H9 (cell line): Measurements from ENCODE around the gene L3MBTL4. TPM values are rescaled to one million over a fixed set of nuclear protein-coding genes. Genes with fewer than 3 reads are reported as not detected.

Source experiments
- DNase-seq: peaks from one replicate; pipeline ENCODE4 v3.0.0-alpha.2; 2017
- H2AFZ ChIP-seq: one replicate; pipeline ENCODE4 v1.6.1; 2013; ENCODE audit warnings: mild to moderate bottlenecking, low read length, control low read depth, moderate library complexity
- H2AK5ac ChIP-seq: 2 replicates; pipeline ENCODE4 v1.6.1; 2013; ENCODE audit warnings: low read length, control low read depth, mixed read lengths; ENCODE audit not compliant: insufficient read length
- H2BK120ac ChIP-seq: one replicate; pipeline ENCODE4 v1.6.1; 2013; ENCODE audit warnings: low read depth, mild to moderate bottlenecking, low read length, control low read depth, inconsistent platforms; ENCODE audit not compliant: poor library complexity, severe bottlenecking
- H2BK12ac ChIP-seq: 2 replicates; pipeline ENCODE4 v1.6.1; 2013; ENCODE audit warnings: low read length, control low read depth, mixed read lengths, low read depth; ENCODE audit not compliant: insufficient read length
- H2BK15ac ChIP-seq: 2 replicates; pipeline ENCODE4 v1.6.1; 2013; ENCODE audit warnings: low read depth, low read length, control low read depth
- H2BK20ac ChIP-seq: one replicate; pipeline ENCODE4 v1.6.1; 2013; ENCODE audit warnings: low read depth, mild to moderate bottlenecking, low read length, control low read depth, inconsistent platforms; ENCODE audit not compliant: poor library complexity, severe bottlenecking
- H2BK5ac ChIP-seq: 2 replicates; pipeline ENCODE4 v1.6.1; 2013; ENCODE audit warnings: low read length, control low read depth, mixed read lengths; ENCODE audit not compliant: insufficient read length
- H3K14ac ChIP-seq: 2 replicates; pipeline ENCODE4 v1.6.1; 2013; ENCODE audit warnings: low read length, control low read depth; ENCODE audit not compliant: insufficient read depth
- H3K18ac ChIP-seq: 2 replicates; pipeline ENCODE4 v1.6.1; 2013; ENCODE audit warnings: low read depth, mild to moderate bottlenecking, mixed read lengths, low read length, control low read depth; ENCODE audit not compliant: insufficient read length
- H3K23ac ChIP-seq: 2 replicates; pipeline ENCODE4 v1.6.1; 2013; ENCODE audit warnings: low read length, control low read depth, mixed read lengths, low read depth; ENCODE audit not compliant: insufficient read length
- H3K23me2 ChIP-seq: 2 replicates; pipeline ENCODE4 v1.6.1; 2013; ENCODE audit warnings: low read depth, mild to moderate bottlenecking, mixed read lengths, low read length, control low read depth; ENCODE audit not compliant: insufficient read length, poor library complexity, severe bottlenecking
- H3K27ac ChIP-seq: 2 replicates; pipeline ENCODE4 v1.5.1; 2013; ENCODE audit warnings: low read length, control low read depth, mixed read lengths, low read depth; ENCODE audit not compliant: insufficient read length
- H3K27me3 ChIP-seq: 2 replicates; pipeline ENCODE4 v1.6.1; 2013; ENCODE audit warnings: low read length, control low read depth, inconsistent platforms; ENCODE audit not compliant: insufficient read depth
- H3K4ac ChIP-seq: 2 replicates; pipeline ENCODE4 v1.6.1; 2013; ENCODE audit warnings: low read depth, mild to moderate bottlenecking, control low read depth, inconsistent platforms, low read length, moderate library complexity
- H3K4me1 ChIP-seq: 2 replicates; pipeline ENCODE4 v1.6.1; 2013; ENCODE audit warnings: low read length, control low read depth, inconsistent platforms; ENCODE audit not compliant: insufficient read depth
- H3K4me2 ChIP-seq: 2 replicates; pipeline ENCODE4 v1.6.1; 2013; ENCODE audit warnings: low read length, control low read depth, mixed read lengths; ENCODE audit not compliant: insufficient read length, insufficient read depth
- H3K56ac ChIP-seq: 2 replicates; pipeline ENCODE4 v1.6.1; 2013; ENCODE audit warnings: low read depth, mild to moderate bottlenecking, mixed read lengths, low read length, control low read depth; ENCODE audit not compliant: insufficient read length
- H3K79me1 ChIP-seq: 2 replicates; pipeline ENCODE4 v1.6.1; 2013; ENCODE audit warnings: low read depth, mild to moderate bottlenecking, moderate library complexity, low read length, control low read depth, inconsistent platforms; ENCODE audit not compliant: insufficient read depth, poor library complexity, severe bottlenecking
- H3K79me2 ChIP-seq: 2 replicates; pipeline ENCODE4 v1.6.1; 2013; ENCODE audit warnings: low read length, control low read depth, inconsistent platforms; ENCODE audit not compliant: insufficient read depth
- H3K9ac ChIP-seq: 2 replicates; pipeline ENCODE4 v1.6.1; 2013; ENCODE audit warnings: low read length, control low read depth, mixed read lengths; ENCODE audit not compliant: insufficient read length; ENCODE audit errors: extremely low read depth
- H3K9me3 ChIP-seq: one replicate; pipeline ENCODE4 v1.6.1; 2013; ENCODE audit warnings: low read depth, low read length, inconsistent platforms; ENCODE audit not compliant: control insufficient read depth
- H3T11ph ChIP-seq: one replicate; pipeline ENCODE4 v1.6.1; 2013; ENCODE audit warnings: mild to moderate bottlenecking, low read length, control low read depth, inconsistent platforms
- H4K20me1 ChIP-seq: one replicate; pipeline ENCODE4 v1.6.1; 2013; ENCODE audit not compliant: control insufficient read depth, insufficient read length, insufficient read depth
- H4K5ac ChIP-seq: 2 replicates; pipeline ENCODE4 v1.6.1; 2013; ENCODE audit warnings: low read depth, mild to moderate bottlenecking, mixed read lengths, low read length, control low read depth; ENCODE audit not compliant: insufficient read length
- H4K8ac ChIP-seq: replicated peaks from 2 replicates; pipeline ENCODE4 v1.6.1; 2013; ENCODE audit warnings: low read length, control low read depth, mixed read lengths, low read depth; ENCODE audit not compliant: insufficient read length
- H4K91ac ChIP-seq: 2 replicates; pipeline ENCODE4 v1.6.1; 2013; ENCODE audit warnings: low read depth, mild to moderate bottlenecking, moderate library complexity, mixed read lengths, low read length, control low read depth; ENCODE audit not compliant: insufficient read length
- H3K27ac Mint-ChIP-seq, 3 experiments: 2 replicates in 2 of 3; 3 replicates in 1 of 3; pipeline ENCODE4 v1.8.0; 2020 to 2021; ENCODE audit warnings: mixed read lengths in 3 of 3, mild to moderate bottlenecking in 1 of 3, moderate library complexity in 1 of 3
- H3K27me3 Mint-ChIP-seq: 2 replicates; pipeline ENCODE4 v1.8.0; 2021; ENCODE audit warnings: low read depth, mild to moderate bottlenecking, moderate library complexity, mixed read lengths
- H3K36me3 Mint-ChIP-seq, 3 experiments: 2 replicates in 2 of 3; 3 replicates in 1 of 3; pipeline ENCODE4 v1.8.0; 2020 to 2021; ENCODE audit warnings: low read depth in 3 of 3, mixed read lengths in 3 of 3; ENCODE audit not compliant: insufficient read depth in 1 of 3
- H3K4me1 Mint-ChIP-seq, 2 experiments: 2 replicates each; pipeline ENCODE4 v1.8.0; 2020; ENCODE audit warnings: mixed read lengths in 2 of 2
- H3K4me3 Mint-ChIP-seq, 2 experiments: 2 replicates in 1 of 2; 3 replicates in 1 of 2; pipeline ENCODE4 v1.8.0; 2020 to 2021; ENCODE audit warnings: mild to moderate bottlenecking in 2 of 2, mixed read lengths in 2 of 2, moderate library complexity in 1 of 2
- H3K9me3 Mint-ChIP-seq, 2 experiments: 2 replicates in 1 of 2; 3 replicates in 1 of 2; pipeline ENCODE4 v1.8.0; 2020; ENCODE audit warnings: mild to moderate bottlenecking in 2 of 2, mixed read lengths in 2 of 2, moderate library complexity in 1 of 2
- WGBS: extraction: QIAGEN DNeasy Blood & Tissue Kit; methylation state at CpG from one replicate; pipeline ENCODE4 v1.1.7; 2013; ENCODE audit warnings: missing lambda C conversion rate, low lambda C conversion rate, mixed read lengths; ENCODE audit not compliant: insufficient read length; ENCODE audit errors: extremely low coverage; 5-methylcytosine and 5-hydroxymethylcytosine counted together
- total RNA-seq: library from RNA; stranded (reverse); gene quantifications from 2 replicates; pipeline ENCODE4 v1.2.1, GENCODE V29; 2021
- TF ChIP-seq, protein P1 (sequence below): fragments of 200-600 bp; sonication (generic); conservative IDR thresholded peaks from 3 replicates; pipeline ENCODE4 v1.8.0; 2021; ENCODE audit warnings: antibody characterized with exemption, mild to moderate bottlenecking

The L3MBTL4 gene
- total RNA-seq, 1 experiment from 2014 or later: 1.9 TPM

DNA sequence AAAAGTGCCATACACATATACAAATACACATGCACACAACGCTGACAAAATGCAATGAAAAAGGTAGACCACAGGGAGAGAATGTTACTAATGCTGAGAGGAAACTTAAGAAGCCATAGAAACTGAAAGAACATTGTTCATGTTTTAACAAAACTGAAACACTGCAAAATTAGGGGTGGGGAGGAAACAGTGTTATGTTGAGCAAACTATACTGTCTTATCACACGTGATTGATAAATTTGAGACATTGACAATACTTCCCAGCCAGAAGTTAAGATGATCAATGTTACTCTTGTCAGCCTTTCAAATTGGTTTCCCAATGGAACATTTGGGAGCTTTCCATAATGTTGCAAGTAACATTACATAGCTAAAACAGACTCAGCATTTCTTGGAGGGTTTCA lies 165.5 kb downstream of the L3MBTL4 start:
- H3K27ac Mint-ChIP-seq: no peak overlapping the region
- Histone ChIP-seq H3K56ac (no peak overlapping the region), H3K18ac (no peak overlapping the region), H2BK5ac (no peak overlapping the region), H3K23me2 (no peaks in the 10 kb centered on the region), H4K5ac (no peak overlapping the region), H2BK120ac (no peak overlapping the region), H3K9me3 (no peaks in the 10 kb centered on the region), H2AK5ac (no peak overlapping the region), H3K9ac (no peak overlapping the region), H3K4me2 (no peak overlapping the region), H3K27ac (no peak overlapping the region), H2BK15ac (no peak overlapping the region), H4K8ac (no peak overlapping the region), H4K91ac (no peak overlapping the region), H3K79me1 (no peaks in the 10 kb centered on the region), H3K4me1 (no peaks in the 10 kb centered on the region), H3K79me2 (no peaks in the 10 kb centered on the region), H3K14ac (no peak overlapping the region), H3K4ac (no peak overlapping the region), H2BK12ac (no peak overlapping the region), H4K20me1 (no peaks in the 10 kb centered on the region), H2AFZ (no peak overlapping the region), H3K27me3 (no peaks in the 10 kb centered on the region), H3T11ph (no peak overlapping the region), H3K23ac (no peak overlapping the region), H2BK20ac (no peak overlapping the region)
- no peaks in the 10 kb centered on the region for H3K4me1 Mint-ChIP-seq
- no peak overlapping the region for H3K4me3 Mint-ChIP-seq
- H3K36me3 Mint-ChIP-seq: no peaks in the 10 kb centered on the region
- no CpG with 5 or more reads among the region's 2 CpGs for WGBS
- DNase-seq: no peak
- TF ChIP-seq, protein P1, sequence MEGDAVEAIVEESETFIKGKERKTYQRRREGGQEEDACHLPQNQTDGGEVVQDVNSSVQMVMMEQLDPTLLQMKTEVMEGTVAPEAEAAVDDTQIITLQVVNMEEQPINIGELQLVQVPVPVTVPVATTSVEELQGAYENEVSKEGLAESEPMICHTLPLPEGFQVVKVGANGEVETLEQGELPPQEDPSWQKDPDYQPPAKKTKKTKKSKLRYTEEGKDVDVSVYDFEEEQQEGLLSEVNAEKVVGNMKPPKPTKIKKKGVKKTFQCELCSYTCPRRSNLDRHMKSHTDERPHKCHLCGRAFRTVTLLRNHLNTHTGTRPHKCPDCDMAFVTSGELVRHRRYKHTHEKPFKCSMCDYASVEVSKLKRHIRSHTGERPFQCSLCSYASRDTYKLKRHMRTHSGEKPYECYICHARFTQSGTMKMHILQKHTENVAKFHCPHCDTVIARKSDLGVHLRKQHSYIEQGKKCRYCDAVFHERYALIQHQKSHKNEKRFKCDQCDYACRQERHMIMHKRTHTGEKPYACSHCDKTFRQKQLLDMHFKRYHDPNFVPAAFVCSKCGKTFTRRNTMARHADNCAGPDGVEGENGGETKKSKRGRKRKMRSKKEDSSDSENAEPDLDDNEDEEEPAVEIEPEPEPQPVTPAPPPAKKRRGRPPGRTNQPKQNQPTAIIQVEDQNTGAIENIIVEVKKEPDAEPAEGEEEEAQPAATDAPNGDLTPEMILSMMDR: no peak
- H3K27me3 Mint-ChIP-seq: no peaks in the 10 kb centered on the region
- H3K9me3 Mint-ChIP-seq: no peaks in the 10 kb centered on the region
